Skin of body (tissue), 2 donors: ENCODE measurements around the gene CASZ1. TPM values are rescaled to one million over a fixed set of nuclear protein-coding genes. Genes with fewer than 3 reads are reported as not detected.

Source experiments
- DNase-seq: peaks from one replicate; lab custom pipeline; 2025; lab: John Stamatoyannopoulos, UW
- total RNA-seq: library from RNA; depleted of rRNA; stranded (reverse); fragments of >200 nt; gene quantifications from one replicate; pipeline ENCODE4 v1.2.3, GENCODE V29; 2014

Gene CASZ1
- total RNA-seq, 1 donor from 2014 or later, result 34.0 TPM

DNA sequence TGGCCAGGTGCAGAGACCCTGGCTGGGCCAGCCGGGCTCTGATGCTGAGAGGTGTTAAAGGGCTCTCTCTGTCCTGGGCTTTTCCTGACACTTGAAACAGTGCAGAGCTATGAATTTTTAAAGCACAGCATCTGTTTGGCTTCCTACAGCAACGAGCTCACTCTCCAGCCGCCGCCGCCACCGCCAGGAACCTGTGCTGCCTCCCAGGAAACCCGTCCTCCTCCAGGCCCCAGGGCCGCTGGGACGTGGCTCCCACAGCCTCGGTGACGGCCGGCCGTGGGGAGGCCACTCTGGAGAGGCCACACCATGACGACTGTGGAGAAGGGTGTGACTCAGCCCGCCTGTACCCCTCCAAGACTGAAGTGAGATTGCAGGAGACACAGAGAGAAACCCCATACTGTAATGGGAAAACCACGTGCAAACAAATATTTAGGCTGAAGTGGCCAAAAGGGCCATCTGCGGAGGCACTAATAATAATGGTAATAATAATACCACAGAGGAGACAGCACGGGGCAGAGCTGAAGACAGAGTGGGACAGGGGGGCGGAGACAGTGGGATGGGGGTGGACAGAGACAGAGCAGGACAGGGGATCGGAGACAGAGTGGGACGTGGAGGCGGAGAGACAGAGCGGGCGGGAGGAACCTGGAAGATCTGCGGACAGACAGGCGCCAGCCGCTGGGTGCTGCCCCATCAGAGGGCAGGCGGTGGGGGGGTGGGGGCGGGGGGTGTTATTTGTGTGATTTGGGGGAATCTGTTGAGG is 139.2 kb downstream of the CASZ1 start:
- no peak for DNase-seq

DNA sequence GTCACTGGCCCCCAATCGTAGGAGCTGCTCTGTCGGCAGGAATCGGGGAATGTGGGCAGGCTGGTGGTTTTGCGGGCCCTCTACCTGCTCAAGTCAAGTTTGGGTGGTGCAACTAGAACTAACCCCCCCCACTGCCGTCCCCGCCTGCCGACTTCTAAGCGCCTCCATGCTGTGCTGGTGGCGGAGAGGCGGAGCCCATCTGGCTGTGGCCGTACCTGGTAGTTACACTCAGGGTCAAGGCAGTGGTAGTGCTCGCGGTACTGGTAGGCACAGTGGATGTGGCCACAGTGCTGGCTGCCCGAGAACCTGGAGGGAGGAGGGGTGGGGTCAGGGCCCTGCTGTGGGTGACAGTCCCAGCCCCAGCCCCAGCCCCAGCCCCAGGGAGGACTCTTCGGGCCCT is 140.0 kb downstream of the CASZ1 start:
- no peak for DNase-seq

DNA sequence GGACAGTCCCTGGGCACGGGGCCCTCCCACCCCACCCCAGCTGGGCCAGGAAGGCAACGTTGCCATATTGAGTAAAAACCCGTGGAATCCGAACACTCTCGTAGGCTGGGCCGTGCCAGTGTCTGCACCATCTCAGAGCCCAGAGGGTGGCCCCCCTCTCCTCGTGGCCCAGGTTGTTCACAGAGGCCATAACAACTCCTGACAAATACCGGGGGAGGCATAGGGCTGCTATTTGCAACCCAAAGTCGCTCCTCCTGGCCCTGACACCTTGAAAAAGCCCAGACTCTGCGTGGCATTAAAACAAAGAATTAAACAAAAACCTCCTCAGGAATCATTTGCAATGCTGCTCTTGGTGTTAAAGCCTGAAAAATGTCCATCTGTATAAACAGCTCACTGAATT is 141.4 kb downstream of the CASZ1 start:
- DNase-seq, result no peak

DNA sequence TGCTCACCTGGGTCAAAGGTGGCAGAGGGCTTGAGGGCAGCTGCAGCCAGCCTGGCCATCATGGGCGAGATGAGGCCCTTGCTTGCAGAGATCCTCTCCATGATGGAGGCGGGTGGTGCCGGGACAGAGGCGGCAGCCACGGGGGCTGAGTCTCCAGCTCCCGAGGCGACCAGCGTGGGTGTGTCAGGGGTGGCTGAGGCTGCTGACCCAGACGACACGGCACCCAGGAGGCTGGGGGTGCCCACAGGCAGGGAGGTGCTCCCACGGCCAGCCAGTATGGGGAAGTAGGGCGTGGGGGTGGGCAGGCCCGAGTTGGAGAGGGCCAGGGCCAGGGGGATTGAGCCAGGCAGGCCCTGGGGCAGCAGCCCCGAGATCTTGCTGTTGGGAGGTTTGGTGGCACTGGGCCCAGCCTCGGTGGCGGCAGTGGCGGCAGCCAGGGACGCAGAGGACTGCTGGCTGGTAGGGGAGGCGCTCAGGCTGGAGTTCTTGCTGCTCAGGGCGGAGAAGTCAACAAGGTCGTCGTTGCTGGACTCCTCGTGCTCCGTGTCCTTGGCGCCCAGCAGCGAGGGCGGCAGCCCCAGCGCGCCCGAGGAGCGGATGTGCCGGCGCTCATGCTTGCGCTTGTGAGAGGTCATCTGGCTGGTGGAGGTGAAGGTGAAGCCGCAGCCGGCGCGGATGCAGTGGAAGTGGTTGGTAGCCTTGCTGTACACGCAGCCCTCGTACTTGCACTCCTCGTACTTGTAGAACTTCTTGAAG is 142.9 kb downstream of the CASZ1 start:
- DNase-seq, result no peak

DNA sequence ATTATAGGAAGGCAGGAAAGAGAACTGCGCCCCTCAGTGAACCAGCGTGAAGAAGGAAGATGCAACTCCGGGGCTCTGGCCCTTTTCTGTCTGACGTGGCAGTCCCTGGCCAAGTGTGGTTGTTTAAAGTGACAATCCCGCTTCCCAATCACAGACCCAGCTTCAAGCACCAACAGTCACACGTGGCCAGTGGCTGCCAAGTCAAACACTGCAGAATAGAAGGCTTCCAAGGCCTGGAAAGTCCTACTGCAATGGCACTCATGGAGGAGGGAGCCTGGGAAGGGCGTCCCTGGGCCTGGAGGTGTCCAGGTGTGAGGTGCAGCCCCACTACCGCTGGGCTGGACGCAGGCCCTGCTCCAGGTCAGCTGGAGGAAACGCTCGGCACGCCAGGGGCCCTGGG is 143.8 kb downstream of the CASZ1 start:
- no peak for DNase-seq

DNA sequence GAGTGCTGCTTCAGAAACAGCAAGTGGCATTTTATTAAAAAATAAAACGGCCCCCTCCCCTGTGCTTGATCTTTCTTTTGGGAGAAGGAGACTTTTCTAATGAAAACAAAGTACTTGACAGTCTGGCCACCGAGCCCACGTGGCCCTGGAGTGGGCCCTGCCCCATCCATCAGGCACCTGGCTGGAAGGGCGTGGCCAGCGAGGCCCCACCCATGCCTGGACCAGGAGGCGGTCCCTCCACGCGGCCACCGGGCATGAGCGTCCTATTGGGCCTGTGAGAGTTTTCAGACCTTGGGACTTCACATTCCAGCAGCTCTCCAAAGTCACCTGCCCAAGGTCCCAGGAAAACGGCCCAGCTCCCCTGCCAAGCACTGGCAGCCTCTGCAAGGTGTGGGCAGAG is 144.7 kb downstream of the CASZ1 start:
- no peak for DNase-seq

DNA sequence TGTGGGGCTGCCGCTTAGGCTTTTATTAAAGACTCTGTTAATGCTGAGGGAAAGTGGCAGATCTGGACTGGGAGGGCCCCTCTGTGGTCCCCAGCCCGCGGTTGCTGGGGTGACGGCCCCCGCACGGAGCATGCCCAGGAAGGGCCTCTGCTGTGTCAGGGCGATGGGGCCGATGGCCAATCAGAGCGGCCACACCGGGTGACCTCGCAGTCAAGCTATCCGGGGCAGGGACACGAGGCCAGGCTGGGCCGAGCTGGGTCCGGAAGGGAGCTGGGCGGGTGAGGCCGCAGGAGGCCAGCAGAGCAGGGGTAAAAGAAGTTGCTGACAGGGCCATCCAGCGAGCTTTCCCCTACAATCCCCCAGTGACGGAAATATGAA is 145.1 kb downstream of the CASZ1 start:
- no peak for DNase-seq

DNA sequence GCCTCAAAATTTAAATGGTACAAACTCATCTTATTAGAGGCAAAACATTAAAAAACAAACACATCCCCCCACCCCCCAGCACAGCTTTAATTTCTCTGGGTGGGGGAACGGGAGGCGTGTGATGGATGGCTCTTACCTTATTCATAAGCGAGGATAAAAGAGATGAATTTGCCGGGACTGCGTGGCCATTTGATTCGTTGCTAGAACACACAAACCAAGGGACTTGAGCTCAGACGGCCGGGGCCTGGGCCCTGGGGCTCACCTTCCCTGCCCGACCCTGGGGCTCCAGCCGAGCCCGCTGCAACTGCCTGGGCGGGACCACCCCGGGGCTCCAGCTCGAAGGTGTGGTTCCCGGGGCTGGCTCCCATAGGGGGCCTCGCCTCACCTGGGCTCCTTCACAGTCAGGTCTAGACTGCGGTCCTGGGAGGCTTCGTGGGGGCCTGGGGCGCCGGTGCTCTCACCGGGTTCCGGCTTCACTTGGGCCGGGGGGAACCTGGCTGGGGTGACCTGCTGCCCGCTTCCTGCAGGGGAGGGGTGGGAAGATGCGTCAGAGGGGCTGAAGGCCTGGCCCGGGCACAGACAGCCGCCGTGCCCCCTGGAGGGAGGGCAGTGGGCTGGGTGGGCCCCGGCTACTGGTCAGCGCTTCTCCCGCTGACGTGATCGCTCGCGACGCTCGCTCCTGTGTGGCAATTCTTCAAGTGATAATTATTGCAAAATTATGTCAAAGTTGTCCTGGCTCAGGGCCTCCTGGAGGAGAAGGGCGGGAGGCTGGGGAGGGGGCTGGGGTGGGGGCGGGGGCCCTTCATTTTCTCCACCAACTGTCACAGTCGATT is 145.7 kb downstream of the CASZ1 start:
- no peak for DNase-seq

DNA sequence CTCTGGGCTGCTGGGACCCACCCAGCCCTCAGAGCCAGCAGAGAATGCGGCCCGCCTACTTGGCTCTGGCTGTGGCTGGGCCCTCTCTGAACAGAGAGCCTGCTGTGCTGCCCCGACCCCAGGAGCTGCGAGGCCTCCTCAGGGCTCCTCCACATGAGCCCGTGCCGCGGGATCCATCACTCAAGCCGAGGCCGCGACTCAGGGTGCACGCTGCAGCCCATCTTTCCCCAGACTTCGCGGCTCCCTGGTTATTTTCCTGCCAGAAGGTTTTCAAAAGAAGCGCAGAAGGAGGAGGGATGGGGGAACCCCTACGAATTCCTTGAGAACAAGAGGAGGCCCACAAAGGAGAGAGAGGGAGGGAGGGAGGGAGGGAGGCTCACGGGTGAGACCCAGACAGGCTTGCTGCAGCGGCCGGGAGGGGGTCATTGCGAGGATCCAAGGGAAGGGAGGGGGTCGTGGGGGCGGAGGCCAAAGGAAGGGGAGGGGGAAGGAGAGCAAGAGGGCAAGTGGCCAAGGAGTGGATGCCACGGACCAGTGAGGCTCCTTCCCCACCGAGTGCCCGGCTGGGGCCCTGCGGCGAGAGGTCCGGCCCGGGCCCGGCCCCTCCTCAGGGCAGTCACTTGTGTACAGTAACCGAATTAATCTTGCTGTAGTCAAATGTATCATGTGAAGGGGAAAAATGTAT is 146.8 kb downstream of the CASZ1 start:
- DNase-seq, result no peak

DNA sequence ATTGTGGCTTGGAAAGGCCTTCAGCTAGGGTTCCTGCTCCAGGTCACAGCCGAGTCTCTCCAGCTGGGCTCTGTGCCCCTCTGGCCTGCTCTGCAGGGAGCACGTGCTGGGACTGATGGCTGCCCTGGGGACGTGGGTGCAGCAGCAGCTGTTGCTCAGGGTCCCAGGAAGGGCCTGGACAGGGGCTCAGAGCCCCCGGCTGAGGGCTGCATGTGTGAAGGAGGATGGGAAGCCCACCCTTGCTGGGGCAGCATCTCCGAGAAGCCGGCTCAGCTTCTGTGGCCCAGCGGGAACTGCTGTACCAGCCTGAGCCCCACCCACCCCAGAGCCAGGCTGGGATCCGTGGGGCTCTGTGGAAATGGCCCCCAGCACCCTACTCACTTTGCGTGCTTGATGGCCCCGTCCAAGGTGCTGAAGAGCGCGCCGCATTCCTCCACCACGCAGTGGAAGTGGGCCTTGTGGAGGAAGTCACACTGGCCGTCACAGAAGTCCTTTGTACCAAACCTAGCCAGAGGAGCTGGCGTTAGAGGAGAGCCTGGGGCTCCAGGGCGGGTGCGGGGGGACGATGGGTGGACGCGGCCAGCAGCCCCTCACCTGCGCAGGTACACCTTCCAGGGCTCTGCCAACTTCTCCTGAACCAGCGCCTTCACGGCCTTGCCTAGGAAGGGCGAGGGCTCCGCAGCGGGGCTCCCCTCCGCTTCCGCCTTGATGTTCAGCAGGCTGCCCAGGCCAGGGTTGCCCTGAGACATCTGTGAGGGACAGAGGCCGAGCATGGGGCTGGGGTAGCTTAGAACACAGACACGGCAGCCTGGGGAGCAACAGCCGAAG is 147.5 kb downstream of the CASZ1 start:
- no peak for DNase-seq

DNA sequence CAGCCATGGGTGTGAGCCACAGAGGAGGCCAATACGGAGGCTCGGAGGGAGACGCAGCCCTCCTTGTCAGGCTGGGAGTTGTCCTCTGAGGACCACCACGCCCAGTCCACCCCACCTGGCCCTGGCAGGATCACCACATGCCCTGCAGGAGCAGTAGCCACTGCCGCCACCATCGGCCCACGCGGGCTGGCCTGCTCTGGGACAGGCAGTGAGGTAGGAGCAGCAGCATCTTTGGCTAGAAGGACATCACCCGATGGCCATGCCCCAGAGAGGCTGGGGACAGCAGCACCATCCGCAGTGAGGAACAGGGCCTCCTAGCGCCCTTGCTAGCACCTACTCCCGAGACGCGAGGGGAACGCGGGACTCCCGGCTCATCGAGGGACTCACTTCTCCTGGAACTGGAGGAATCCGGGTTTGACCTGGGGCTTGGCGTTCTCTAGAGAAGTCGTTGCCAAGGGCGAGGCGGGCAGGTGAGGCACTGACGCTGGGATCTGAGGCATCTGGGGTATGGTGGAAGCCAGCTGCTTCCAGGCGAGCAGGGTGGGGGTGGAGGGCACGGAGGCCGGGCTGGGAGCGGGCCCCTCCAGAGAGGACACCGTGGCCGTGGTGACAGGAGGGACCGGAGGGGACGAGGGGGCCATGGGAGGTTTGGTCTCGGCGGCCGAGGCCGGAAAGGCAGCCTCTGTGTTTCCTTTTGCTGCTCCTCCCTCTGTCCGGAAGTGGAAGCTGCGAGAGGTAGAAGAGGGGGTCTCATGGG is 148.9 kb downstream of the CASZ1 start:
- no peak for DNase-seq

DNA sequence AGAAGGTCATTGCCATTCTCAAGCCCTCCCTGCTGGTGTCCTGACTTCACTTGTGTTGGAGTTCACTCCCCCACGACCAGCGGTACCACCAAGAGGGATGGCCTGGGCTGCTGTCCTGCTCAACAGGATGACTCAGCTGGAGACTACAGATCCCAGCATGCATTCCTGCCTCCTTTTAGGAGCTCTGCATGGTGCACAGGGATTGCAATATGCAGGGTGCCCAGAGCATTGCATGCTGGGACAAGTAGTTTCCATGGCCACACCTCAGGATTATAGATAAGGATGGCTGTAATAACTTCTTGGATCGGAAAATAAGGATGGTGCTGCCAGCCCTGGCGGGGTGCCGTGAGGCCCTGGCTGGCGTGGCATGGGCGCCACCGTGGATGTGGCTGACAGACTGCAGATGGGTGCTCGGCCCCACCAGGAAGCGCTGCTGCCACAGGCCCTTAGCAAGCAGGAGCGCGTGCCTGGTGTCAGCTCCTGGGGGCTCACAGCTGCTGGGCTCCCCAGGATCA is 150.0 kb downstream of the CASZ1 start:
- no peak for DNase-seq

DNA sequence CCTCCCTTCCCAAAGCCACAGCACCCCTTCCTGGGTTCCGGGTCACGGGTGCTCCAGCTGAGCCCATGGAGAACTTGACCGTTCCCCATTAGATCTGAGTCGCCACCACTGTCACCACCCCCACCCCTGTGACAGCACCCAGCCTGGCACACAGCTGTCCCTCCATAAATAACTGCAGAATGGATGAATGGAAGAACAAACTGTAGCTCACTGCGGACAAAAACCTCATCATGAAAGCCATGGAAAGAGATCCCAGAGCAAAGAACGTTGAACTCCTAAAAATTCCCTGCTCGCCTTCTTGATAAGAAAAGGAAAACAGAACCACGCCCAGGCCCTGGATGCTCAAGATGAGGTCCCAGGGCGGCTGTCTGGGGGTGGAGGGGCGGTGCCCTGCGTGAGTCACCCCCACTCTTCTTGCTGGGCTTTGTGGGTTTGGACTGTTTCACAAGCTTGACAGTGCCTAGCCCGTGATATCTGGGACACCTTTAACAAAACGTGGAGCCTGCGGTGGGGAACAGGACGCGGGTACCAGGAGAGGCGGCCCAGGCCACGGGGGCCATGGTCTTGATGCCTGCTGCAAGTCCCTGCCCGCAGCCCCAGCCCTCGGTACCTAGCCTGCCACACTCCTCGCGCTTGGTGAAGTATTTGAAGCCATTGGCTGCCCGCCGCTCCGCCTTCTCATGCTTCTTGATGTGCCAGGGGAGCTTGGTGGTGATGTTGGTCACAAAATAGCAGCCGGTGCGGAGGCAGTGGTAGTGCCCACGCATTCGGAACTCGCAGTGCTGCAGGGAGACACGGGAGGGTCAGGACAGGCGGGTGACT is 151.9 kb downstream of the CASZ1 start:
- DNase-seq, result no peak

DNA sequence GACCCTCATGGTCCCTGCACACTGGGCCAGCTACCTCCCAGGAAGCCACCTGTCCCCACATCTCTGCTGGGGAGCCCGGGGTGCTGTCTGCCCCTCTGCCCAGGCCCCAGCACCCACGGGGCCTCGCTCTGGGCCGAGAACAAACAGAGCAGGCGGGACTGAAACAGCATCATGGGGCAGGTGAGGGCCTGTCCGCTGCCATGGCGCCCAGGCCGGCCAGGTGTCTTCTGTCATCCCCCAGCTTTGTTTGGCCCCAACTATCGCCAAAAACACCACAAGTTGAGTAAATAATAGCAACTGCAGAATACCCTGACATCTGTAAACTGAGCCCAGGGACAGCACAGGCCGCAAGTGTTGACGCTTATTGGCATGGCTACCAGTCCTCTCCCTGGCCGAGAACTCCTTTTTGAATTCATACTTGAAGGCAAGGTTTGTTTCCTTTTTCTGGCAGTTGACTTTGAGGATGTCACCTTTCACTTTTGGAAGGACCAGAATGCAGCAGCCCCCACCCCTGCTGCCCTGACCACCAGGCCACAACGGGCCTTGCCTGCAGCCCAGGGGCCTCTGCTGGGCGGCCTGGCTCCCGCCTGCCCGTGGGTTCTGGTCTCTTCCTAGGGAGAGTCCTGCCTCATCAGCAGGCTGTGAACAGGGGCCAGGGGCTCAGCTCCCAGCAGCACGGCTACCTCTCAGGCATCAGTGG is 152.7 kb downstream of the CASZ1 start:
- no peak for DNase-seq

DNA sequence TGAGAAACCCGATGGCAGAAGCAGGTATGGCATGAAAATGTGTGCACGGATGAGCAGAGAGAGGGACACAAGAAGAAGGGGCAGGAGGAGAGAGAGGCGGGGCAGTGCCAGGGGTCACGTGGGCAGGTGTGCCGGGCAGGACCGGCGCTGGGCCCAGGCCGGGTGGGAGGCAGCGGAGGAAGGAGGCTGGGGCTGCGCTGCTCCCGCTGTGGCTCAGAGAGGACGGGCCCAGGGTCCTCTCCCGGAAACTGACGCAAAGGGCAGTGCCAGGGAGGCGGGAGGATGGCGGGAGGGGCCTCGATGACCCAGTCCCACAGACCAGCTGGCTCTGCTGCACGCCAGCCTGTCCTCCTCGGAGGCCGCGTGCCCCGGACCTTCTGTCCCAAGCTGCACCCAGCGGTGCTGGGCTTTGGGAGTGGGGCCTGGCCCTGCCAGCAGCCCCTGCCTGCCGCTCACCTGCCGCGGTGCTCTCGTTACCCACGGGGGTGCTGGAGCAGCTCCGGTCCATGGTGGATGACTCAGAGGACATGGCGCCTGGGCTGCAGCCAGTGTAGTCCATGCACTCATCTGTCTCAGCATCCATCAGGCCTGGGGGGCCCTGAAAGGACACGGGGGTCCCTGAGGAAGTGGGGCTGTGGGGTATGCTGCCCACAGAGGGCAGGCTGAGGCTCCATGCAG is 153.9 kb downstream of the CASZ1 start:
- no peak for DNase-seq

DNA sequence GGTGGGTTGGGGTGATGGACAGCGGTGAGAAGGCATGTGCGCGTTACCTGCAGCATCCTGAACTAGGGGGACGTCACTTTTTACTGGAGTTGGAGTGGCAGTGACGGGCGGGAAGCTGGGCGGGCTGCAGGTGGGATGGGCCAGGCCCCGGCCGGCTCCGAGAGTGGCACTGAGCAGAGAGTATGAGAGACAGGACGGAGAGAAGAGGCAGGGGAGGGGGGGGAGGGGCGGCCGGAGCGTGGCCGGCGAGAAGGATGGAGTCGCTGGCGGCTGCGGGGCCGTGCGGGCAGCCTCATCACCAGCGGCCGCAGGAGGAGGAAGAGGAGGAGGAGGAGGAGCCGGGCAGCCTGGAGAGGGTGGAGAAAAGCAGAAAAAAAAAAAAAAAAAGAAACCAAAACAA is 154.5 kb downstream of the CASZ1 start:
- no peak for DNase-seq

DNA sequence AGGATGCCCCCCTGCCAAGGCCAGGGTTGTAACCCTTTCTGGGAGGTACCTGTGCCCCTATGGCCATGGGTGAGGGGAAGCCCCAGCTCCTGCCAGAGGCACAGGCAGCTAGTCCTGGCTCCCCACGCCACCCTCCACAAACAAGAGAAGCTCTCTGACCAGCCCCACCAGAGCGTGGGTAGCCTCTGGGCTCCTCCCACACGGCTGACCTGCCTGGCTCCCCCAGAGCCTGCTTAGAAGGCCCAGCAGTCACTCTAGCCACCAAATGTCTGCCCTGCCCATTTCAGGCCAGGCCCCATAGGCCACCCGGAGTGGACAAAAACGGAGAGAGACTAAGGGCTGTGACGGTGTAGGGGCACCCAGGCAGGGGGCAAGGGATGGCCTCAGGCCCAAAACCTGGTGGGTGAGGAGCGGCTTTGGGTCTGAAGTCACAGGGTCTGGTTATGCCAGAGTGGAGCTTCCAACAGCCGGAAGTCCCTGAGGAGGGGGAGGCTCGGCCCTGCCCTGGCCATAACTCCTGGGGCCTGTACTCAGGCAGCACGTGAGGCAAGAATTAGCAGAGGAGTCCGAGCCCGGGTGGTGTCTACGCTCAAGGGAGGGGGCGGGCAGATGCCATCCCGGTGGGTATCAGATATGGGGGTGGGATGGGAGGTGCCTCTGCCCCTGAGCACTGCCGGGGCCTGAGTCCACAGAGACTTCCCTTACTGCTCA is 155.4 kb downstream of the CASZ1 start:
- DNase-seq, result no peak
